Ishikawa (cell line): ENCODE data around the gene MYO5B.

Experiments
- CEBPB ChIP-seq: IDR thresholded peaks from 2 replicates; pipeline ENCODE4 v1.6.1; 2012
- CREB1 ChIP-seq: IDR thresholded peaks from 2 replicates; pipeline ENCODE4 v1.6.1; 2012; ENCODE audit warnings: low read depth
- EGR1 ChIP-seq: IDR thresholded peaks from 2 replicates; pipeline ENCODE4 v1.6.1; 2012
- EP300 ChIP-seq: IDR thresholded peaks from 2 replicates; pipeline ENCODE4 v1.6.1; 2012; ENCODE audit warnings: borderline replicate concordance
- FOXM1 ChIP-seq: IDR thresholded peaks from 2 replicates; pipeline ENCODE4 v1.6.1; 2012; ENCODE audit warnings: low read depth, borderline replicate concordance
- MAX ChIP-seq: IDR thresholded peaks from 2 replicates; pipeline ENCODE4 v1.6.1; 2012
- RAD21 ChIP-seq: IDR thresholded peaks from 2 replicates; pipeline ENCODE4 v1.6.1; 2012; ENCODE audit warnings: low read depth
- REST ChIP-seq: IDR thresholded peaks from 2 replicates; pipeline ENCODE4 v1.6.1; 2012; ENCODE audit warnings: low read depth, mild to moderate bottlenecking
- TAF1 ChIP-seq: IDR thresholded peaks from 2 replicates; pipeline ENCODE4 v1.6.1; 2012; ENCODE audit warnings: low read depth, mild to moderate bottlenecking
- TCF12 ChIP-seq: IDR thresholded peaks from 2 replicates; pipeline ENCODE4 v1.6.1; 2012; ENCODE audit warnings: low read depth
- TEAD4 ChIP-seq: IDR thresholded peaks from 2 replicates; pipeline ENCODE4 v1.6.1; 2012
- USF1 ChIP-seq: IDR thresholded peaks from 2 replicates; pipeline ENCODE4 v1.6.1; 2012
- YY1 ChIP-seq: IDR thresholded peaks from 2 replicates; pipeline ENCODE4 v1.6.1; 2012; ENCODE audit warnings: low read depth
- ZBTB7A ChIP-seq: IDR thresholded peaks from 2 replicates; pipeline ENCODE4 v1.6.1; 2012; ENCODE audit warnings: low read depth

GRCh38 chr18:49798001-49798400 lies 396.9 kb downstream of the MYO5B start:
- no peak for TF ChIP-seq EP300
- no peak for TF ChIP-seq MAX
- TF ChIP-seq USF1 = no peak
- TF ChIP-seq TAF1 = no peak
- no peak for TF ChIP-seq YY1
- TF ChIP-seq RAD21 = no peak
- no peak for TF ChIP-seq CEBPB
- TF ChIP-seq EGR1 = no peak
- no peak for TF ChIP-seq ZBTB7A
- TF ChIP-seq REST = no peak
- TF ChIP-seq TCF12 = no peak
- no peak for TF ChIP-seq FOXM1
- TF ChIP-seq TEAD4 = no peak
- no peak for TF ChIP-seq CREB1
